ENCODE results near the gene MTM1. TPM values are rescaled to one million over a fixed set of nuclear protein-coding genes. Genes with fewer than 3 reads are reported as not detected.

Gene MTM1
- total RNA-seq, 1 experiment from 2014 or later, result 6.4 TPM

GRCh38 chrX:150651906-150652305 lies 83.5 kb downstream of the MTM1 start:
- Mint-ChIP-seq H3K9me3 (peaks cover 43 to 51% of the 10 kb centered on the region in 2 experiments), H3K4me1 (no peaks in the 10 kb centered on the region)

More at GRCh38 chrX:150651906-150652305, 83.5 kb downstream of the MTM1 start:
- Histone ChIP-seq H4K91ac (ENCODE audit: insufficient read length, low read depth, low read length) (no peak overlapping the region), H3K27ac (ENCODE audit: insufficient read length, low read depth, low read length) (no peak overlapping the region), H3K23ac (ENCODE audit: insufficient read length, low read depth, low read length) (no peak overlapping the region), H3K56ac (ENCODE audit: insufficient read length, low read depth, low read length) (no peak overlapping the region), H2BK12ac (ENCODE audit: insufficient read length, low read depth, low read length) (no peak overlapping the region), H3K4me1 (ENCODE audit: insufficient read depth, low read length) (no peaks in the 10 kb centered on the region), H3K18ac (ENCODE audit: insufficient read length, low read depth, low read length) (no peak overlapping the region), H3K27me3 (ENCODE audit: insufficient read depth, low read length) (no peaks in the 10 kb centered on the region), H3K79me1 (ENCODE audit: insufficient read depth, low read depth, low read length, poor library complexity, severe bottlenecking) (no peaks in the 10 kb centered on the region), H3K23me2 (ENCODE audit: insufficient read length, low read depth, low read length, poor library complexity, severe bottlenecking) (no peaks in the 10 kb centered on the region), H3K4me2 (ENCODE audit: insufficient read depth, insufficient read length, low read length) (no peak overlapping the region), H3K9ac (ENCODE audit: extremely low read depth, insufficient read length, low read length) (no peak overlapping the region), H2BK5ac (ENCODE audit: insufficient read length, low read length) (no peak overlapping the region), H3K9me3 (ENCODE audit: control insufficient read depth, low read depth, low read length) (no peaks in the 10 kb centered on the region), H2AFZ (ENCODE audit: low read length) (no peak overlapping the region), H3T11ph (ENCODE audit: low read length) (no peak overlapping the region), H2BK20ac (ENCODE audit: low read depth, low read length, poor library complexity, severe bottlenecking) (no peak overlapping the region), H3K79me2 (ENCODE audit: insufficient read depth, low read length) (no peaks in the 10 kb centered on the region), H2AK5ac (ENCODE audit: insufficient read length, low read length) (no peak overlapping the region), H3K4ac (ENCODE audit: low read depth, low read length) (no peak overlapping the region), H2BK120ac (ENCODE audit: low read depth, low read length, poor library complexity, severe bottlenecking) (no peak overlapping the region), H4K20me1 (ENCODE audit: control insufficient read depth, insufficient read depth, insufficient read length) (no peaks in the 10 kb centered on the region), H2BK15ac (ENCODE audit: low read depth, low read length) (no peak overlapping the region), H4K8ac (replicated peaks; ENCODE audit: insufficient read length, low read depth, low read length) (no peak overlapping the region), H4K5ac (ENCODE audit: insufficient read length, low read depth, low read length) (no peak overlapping the region), H3K14ac (ENCODE audit: insufficient read depth, low read length) (no peak overlapping the region)
- TF ChIP-seq CTCF (conservative IDR thresholded peaks at IDR 0.05), result no peak
- WGBS (ENCODE audit: extremely low coverage, insufficient read length, low lambda C conversion rate), result no CpG with 5 or more reads among the region's 2 CpGs
- Mint-ChIP-seq H3K36me3 (ENCODE audit: insufficient read depth in 1 of 3, low read depth in 3 of 3) (peaks cover 6 to 13% (median 10%) of the 10 kb centered on the region in 3 experiments), H3K27ac (no peak overlapping the region), H3K27me3 (ENCODE audit: low read depth) (no peaks in the 10 kb centered on the region), H3K4me3 (no peak overlapping the region)
- no peak for DNase-seq

Data from H9 (cell line).